ENCODE data around the gene SNAP29. TPM values are rescaled to one million over a fixed set of nuclear protein-coding genes. Genes with fewer than 3 reads are reported as not detected.
"Not testable (repeated sequence)": the region's sequence is repeated elsewhere in the genome, so short reads cannot be mapped to it uniquely, and the experiment has no call there.

SNAP29 gene
- polyA plus RNA-seq, 1 experiment: 34.6 TPM

- DNase-seq (ENCODE audit: low read depth): no peak
- H3K27me3 ChIP-seq (ENCODE audit: control insufficient read depth, insufficient read depth, low read length): no peaks in the 10 kb centered on the region
- ChIA-PET CTCF (interaction anchor here (1.7 kb wide), 1 partner anchor 9 kb away, joined by 7 read pairs; no protein-coding TSS in a partner anchor), POLR2A (interaction anchor here (0.7 kb wide), 1 partner anchor 73 kb away, joined by 4 read pairs; no protein-coding TSS in a partner anchor)
- no peak for TF ChIP-seq CTCF (IDR thresholded peaks at IDR 0.05; ENCODE audit: insufficient read depth, low read depth, low read length)
- H3K4me3 ChIP-seq (ENCODE audit: low read depth, low read length): no peak overlapping the region
- H3K36me3 ChIP-seq (ENCODE audit: control insufficient read depth, insufficient read depth, low read length): peaks cover 7% of the 10 kb centered on the region
These were observed 24.1 kb upstream of the SNAP29 start for GRCh38 chr22:20834725-20835124.

- ChIA-PET POLR2A (no interaction called here), CTCF (interaction anchor here (0.5 to 1.0 kb wide), 4 partner anchors 13 to 53 kb away, joined by 3 to 4 read pairs (median 4); no protein-coding TSS in a partner anchor)
- Histone ChIP-seq H3K36me3 (ENCODE audit: control insufficient read depth, insufficient read depth, low read length) (peaks cover 7% of the 10 kb centered on the region), H3K27me3 (ENCODE audit: control insufficient read depth, insufficient read depth, low read length) (no peaks in the 10 kb centered on the region), H3K4me3 (ENCODE audit: low read depth, low read length) (no peak overlapping the region)
- no peak for TF ChIP-seq CTCF (IDR thresholded peaks at IDR 0.05; ENCODE audit: insufficient read depth, low read depth, low read length)
- DNase-seq (ENCODE audit: low read depth): no peak
These were observed 21.6 kb upstream of the SNAP29 start for GRCh38 chr22:20836987-20837823.

GRCh38 chr22:20839354-20839753 lies 19.5 kb upstream of the SNAP29 start:
- H3K36me3 ChIP-seq (ENCODE audit: control insufficient read depth, insufficient read depth, low read length); DNase-seq (ENCODE audit: low read depth); POLR2A ChIA-PET; H3K27me3 ChIP-seq (ENCODE audit: control insufficient read depth, insufficient read depth, low read length); H3K4me3 ChIP-seq (ENCODE audit: low read depth, low read length); CTCF ChIA-PET: not testable (repeated sequence)

- TF ChIP-seq CTCF (IDR thresholded peaks at IDR 0.05; ENCODE audit: insufficient read depth, low read depth, low read length): no peak
- Histone ChIP-seq H3K4me3 (ENCODE audit: low read depth, low read length) (no peak overlapping the region), H3K36me3 (ENCODE audit: control insufficient read depth, insufficient read depth, low read length) (no peaks in the 10 kb centered on the region), H3K27me3 (ENCODE audit: control insufficient read depth, insufficient read depth, low read length) (no peaks in the 10 kb centered on the region)
- ChIA-PET CTCF (no interaction called here), POLR2A (no interaction called here)
- DNase-seq (ENCODE audit: low read depth): no peak
These were observed 18.8 kb upstream of the SNAP29 start for GRCh38 chr22:20839837-20840645.

GRCh38 chr22:20840646-20841371 lies 18.0 kb upstream of the SNAP29 start:
- no peak for DNase-seq (ENCODE audit: low read depth)
- H3K36me3 ChIP-seq (ENCODE audit: control insufficient read depth, insufficient read depth, low read length): no peaks in the 10 kb centered on the region
- CTCF ChIA-PET: no interaction called here
- no peak for TF ChIP-seq CTCF (IDR thresholded peaks at IDR 0.05; ENCODE audit: insufficient read depth, low read depth, low read length)
- POLR2A ChIA-PET: no interaction called here
- H3K4me3 ChIP-seq (ENCODE audit: low read depth, low read length): no peak overlapping the region
- H3K27me3 ChIP-seq (ENCODE audit: control insufficient read depth, insufficient read depth, low read length): no peaks in the 10 kb centered on the region

Data from BJ (cell line).